ENCODE results near the gene YIPF2.

DNA sequence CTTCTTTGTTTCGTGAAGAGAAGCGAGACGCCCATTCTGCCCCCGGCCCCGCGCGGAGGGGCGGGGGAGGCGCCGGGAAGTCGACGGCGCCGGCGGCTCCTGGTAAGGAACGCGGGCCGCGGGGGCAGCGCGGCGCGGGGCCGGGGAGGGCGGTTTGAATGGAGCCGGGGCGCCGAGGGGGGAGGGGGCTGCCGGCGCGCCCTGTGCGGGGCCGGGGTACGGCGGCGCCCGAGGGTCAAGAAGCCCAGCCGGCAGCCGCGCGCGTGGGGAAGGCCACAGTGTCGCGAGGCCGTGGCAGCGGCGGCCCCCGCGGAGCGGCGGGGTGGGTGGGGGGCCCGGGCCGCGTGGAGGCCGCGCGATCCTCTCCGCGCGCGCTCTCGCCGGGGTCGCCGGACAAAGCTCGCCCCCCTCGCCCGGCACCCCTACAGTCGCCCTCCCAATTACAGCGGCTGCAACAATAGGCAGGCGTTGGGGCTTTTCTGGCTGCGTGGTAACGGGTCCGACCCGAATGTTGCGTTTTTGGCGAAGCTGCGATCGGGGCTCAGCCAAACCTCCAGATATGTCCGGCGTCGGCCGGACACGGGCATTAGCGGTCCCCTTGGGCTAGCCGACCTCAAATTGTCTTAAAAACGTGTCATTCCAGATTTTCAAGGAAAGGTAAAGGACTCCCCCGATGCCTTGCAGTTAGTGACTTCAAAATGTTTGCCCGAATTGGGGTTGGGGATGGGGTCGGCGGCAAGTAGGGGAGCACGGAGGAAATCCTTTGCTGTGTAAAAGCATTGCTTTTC is 32.8 kb upstream of the YIPF2 start:
- TF ChIP-seq EZH2 (IDR thresholded peaks at IDR 0.05; ENCODE audit: insufficient read depth, poor library complexity, severe bottlenecking) (no peak), EZH2phosphoT487 (IDR thresholded peaks at IDR 0.05; ENCODE audit: insufficient read depth, low read depth) (no peak)

All from GM23248 (cell line).